ENCODE results near the gene CFAP52. TPM values are rescaled to one million over a fixed set of nuclear protein-coding genes. Genes with fewer than 3 reads are reported as not detected.
A peak's percentile ranks its signal among the peaks of the same experiment; 100 is the strongest.

Gene CFAP52
- polyA plus RNA-seq, 1 experiment, result not detected

DNA sequence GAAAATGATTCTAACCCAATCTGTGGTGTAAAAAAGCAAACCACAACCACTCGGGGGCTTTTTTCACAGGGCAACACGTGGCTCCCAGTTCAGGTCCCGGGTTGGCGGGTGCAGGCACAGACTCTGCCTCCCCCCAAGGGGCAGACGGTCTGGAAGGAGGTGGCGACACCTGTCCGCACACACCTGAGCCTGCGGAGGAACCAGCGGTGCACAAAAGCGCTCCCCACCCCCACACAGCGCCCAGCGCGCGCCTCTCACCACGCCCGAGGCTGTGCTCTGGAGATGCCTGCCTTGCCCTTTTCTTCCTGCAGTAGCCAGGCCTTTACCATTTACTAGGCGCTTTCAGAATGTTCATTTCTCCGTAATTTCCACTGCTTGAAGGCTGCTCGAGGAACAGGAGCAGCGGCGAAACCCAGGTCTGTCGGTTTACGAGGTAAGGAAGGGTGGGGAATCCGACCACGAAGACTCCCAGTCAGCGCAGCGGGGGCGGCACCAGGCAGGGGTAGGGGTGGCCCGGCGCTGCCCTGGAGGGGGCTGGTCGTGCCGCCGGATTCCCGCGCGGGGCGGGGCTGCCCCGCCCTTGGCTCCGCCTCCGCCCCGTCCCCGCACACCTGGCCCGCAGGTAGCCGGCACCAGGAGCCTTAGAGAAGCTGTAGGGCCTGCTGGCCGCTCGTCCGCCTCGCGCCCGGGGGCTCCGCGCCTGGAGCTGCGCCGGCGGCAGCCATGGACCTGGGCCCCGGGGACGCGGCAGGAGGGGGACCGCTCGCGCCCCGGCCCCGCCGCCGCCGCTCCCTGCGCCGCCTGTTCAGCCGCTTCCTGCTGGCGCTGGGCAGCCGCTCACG, 68.7 kb downstream of the CFAP52 start, which contains the start of gene USP43:
USP43 (plus strand) TSS at position 608 of the 842 bp plus-strand sequence; CDS start at position 724, 116 bp downstream.
- Histone ChIP-seq H3K4me3 (ENCODE audit: low read depth, low read length) (peak within 1 kb of the TSS; percentile 48), H3K27me3 (ENCODE audit: control insufficient read depth, insufficient read depth, low read length) (no peaks in the 10 kb centered on the region; the same call in 1 of the 2 replicates), H3K36me3 (ENCODE audit: control insufficient read depth, insufficient read depth, low read length) (no peaks in the 10 kb centered on the region)
- TF ChIP-seq CTCF (IDR thresholded peaks at IDR 0.05; ENCODE audit: insufficient read depth, low read depth, low read length), result no peak
- no peak for DNase-seq (ENCODE audit: low read depth)
- ChIA-PET POLR2A (no interaction called here), CTCF (no interaction called here)

GRCh38 chr17:9645851-9646545, 69.6 kb downstream of the CFAP52 start:
- H3K36me3 ChIP-seq (ENCODE audit: control insufficient read depth, insufficient read depth, low read length), result no peaks in the 10 kb centered on the region
- H3K27me3 ChIP-seq (ENCODE audit: control insufficient read depth, insufficient read depth, low read length), result no peaks in the 10 kb centered on the region; the same call in 1 of the 2 replicates
- DNase-seq (ENCODE audit: low read depth), result no peak
- ChIA-PET CTCF (no interaction called here), POLR2A (no interaction called here)
- no peak for TF ChIP-seq CTCF (IDR thresholded peaks at IDR 0.05; ENCODE audit: insufficient read depth, low read depth, low read length)
- peak overlapping the region; percentile 48 for H3K4me3 ChIP-seq (ENCODE audit: low read depth, low read length)

GRCh38 chr17:9646546-9646885, 70.1 kb downstream of the CFAP52 start:
- no peak for DNase-seq (ENCODE audit: low read depth)
- no peaks in the 10 kb centered on the region; the same call in 1 of the 2 replicates for H3K27me3 ChIP-seq (ENCODE audit: control insufficient read depth, insufficient read depth, low read length)
- CTCF ChIA-PET, result no interaction called here
- no peak for TF ChIP-seq CTCF (IDR thresholded peaks at IDR 0.05; ENCODE audit: insufficient read depth, low read depth, low read length)
- POLR2A ChIA-PET, result no interaction called here
- no peak overlapping the region; the same call in 1 of the 2 replicates for H3K4me3 ChIP-seq (ENCODE audit: low read depth, low read length)
- no peaks in the 10 kb centered on the region for H3K36me3 ChIP-seq (ENCODE audit: control insufficient read depth, insufficient read depth, low read length)

DNA sequence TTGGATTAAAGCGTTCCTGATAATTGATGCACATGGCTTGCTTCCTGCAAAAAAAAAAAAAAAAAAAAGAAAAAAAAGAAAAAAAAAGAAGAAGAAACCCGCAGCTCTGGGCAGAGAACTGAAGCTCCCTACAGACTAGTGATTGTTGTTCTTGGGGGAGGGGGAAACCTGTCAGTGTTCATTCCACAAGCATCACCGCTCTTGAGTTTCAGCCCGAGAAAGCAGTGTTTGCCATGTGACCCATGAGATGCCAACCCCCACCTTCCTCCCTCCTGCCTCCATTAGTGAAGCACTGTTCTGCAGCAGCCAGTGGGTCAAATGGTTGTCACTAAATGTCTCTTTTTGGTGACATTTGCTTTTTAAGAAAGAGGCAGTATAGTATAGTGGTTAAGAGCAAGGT, 70.6 kb downstream of the CFAP52 start:
- POLR2A ChIA-PET, result no interaction called here
- Histone ChIP-seq H3K36me3 (ENCODE audit: control insufficient read depth, insufficient read depth, low read length) (no peaks in the 10 kb centered on the region), H3K27me3 (ENCODE audit: control insufficient read depth, insufficient read depth, low read length) (no peaks in the 10 kb centered on the region; the same call in 1 of the 2 replicates), H3K4me3 (ENCODE audit: low read depth, low read length) (no peak overlapping the region)
- no peak for DNase-seq (ENCODE audit: low read depth)
- no peak for TF ChIP-seq CTCF (IDR thresholded peaks at IDR 0.05; ENCODE audit: insufficient read depth, low read depth, low read length)
- CTCF ChIA-PET, result no interaction called here

- no peak overlapping the region for H3K4me3 ChIP-seq (ENCODE audit: low read depth, low read length)
- DNase-seq (ENCODE audit: low read depth), result no peak
- ChIA-PET CTCF (no interaction called here), POLR2A (no interaction called here)
- no peaks in the 10 kb centered on the region; the same call in 1 of the 2 replicates for H3K27me3 ChIP-seq (ENCODE audit: control insufficient read depth, insufficient read depth, low read length)
- TF ChIP-seq CTCF (IDR thresholded peaks at IDR 0.05; ENCODE audit: insufficient read depth, low read depth, low read length), result no peak
- H3K36me3 ChIP-seq (ENCODE audit: control insufficient read depth, insufficient read depth, low read length), result no peaks in the 10 kb centered on the region
These were observed 72.2 kb downstream of the CFAP52 start for GRCh38 chr17:9648521-9649110.
